ENCODE results near the gene EDDM13.
A peak's percentile ranks its signal among the peaks of the same experiment; 100 is the strongest.
"Not testable (repeated sequence)": the region's sequence is repeated elsewhere in the genome, so short reads cannot be mapped to it uniquely, and the experiment has no call there.

Gene EDDM13, protein sequence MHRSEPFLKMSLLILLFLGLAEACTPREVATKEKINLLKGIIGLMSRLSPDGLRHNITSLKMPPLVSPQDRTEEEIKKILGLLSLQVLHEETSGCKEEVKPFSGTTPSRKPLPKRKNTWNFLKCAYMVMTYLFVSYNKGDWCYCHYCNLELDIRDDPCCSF

DNA sequence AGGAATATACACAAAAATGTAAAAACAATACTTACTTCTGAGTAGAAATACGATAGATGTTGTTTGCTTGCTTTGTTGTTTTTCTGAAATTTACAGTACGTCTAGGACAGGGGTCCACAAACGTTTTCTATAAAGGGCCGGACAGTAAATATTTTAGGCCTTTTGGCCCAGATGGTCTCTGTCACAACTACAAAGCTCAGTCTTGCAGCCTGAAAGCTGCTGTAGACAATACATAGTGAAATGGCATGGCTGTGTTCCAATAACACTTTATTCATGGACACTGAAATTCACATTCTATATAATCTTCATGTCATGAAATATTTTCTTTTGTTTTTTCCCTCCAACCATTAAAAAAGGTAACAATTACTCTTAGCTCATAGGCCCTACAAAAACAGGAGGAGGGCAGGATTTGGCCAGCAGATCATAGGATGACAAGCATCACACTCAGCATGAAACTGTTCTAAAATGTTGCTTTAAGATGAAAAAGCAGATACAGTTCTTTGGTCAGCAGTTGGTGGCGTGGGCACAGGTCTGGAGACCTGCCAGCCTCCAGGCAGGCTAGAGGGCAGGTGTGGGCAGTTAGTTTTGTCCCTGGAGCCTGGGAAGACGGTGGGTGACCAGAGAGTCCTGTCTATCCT, at the start of gene EDDM13:
EDDM13 (plus strand) TSS at position 588 of the 638 bp plus-strand sequence. CDS start 87 bp downstream, outside the sequence.
- DNase-seq (ENCODE audit: low read depth), result no peak

DNA sequence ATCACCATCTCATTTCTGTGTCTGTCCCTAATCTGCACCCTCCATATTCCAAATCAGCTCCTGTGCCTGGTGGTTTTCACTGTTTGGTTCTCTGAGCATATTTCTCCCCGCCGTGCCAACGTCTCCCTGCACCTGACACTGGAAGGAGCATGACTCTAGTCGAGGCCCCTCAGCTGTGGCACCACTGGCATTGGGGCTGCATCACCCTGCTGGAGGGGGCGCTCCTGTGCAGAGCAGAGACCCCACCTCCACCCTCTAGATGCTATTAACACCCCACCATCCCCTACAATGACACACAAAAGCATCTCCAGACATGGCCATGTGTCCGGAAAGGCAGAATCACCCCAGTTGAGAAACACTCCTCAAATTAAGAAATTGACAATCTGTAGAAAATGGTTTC, 49.6 kb upstream of the EDDM13 start:
- DNase-seq (ENCODE audit: low read depth), result no peak

DNA sequence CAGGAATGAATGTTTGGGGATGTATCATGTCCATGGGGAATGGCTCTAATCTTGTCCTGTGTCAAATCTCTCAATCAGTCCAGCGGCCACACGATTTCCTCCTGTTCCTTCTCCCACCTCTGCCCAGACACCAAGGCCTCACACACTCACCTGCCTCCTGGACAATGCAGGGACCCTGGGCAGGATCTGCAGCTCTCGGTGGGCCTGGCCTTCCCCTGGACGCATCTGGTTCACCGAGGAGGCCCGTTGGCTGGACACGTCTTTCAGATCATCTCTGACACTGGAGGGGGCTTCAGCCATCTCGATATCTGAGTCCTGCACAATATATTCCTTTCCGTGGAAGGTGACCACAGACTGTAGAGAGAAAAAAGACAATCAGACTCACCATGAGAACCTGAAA, 49.1 kb upstream of the EDDM13 start:
- DNase-seq (ENCODE audit: low read depth), result no peak

DNA sequence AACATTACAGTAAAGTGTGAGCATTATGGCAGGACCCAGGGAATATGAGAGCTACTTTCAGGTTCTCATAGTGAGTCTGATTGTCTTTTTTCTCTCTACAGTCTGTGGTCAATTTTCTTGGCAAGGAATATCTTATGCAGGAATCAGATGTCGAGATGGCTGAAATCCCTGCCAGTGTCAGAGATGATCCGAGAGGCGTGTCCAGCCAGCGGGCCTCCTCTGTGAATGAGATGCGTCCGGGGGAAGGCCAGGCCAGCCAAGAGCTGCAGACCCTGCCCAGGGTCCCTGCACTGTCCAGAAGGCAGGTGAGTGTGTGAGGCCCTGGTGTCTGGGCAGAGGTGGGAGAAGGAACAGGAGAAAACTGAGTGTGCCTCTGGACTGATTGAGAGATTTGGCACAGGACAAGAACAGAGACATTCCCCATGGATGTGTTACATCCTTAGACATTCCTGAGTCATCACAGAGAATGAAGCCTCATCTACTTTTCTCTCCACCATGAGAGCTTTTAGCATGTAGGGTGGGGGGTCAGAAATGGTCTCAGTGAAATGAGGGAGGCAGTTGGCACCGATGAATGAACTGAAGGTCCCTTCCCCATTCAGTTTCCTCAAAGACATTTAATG, 27.3 kb upstream of the EDDM13 start:
- peak; percentile 15 for DNase-seq (ENCODE audit: low read depth)

DNA sequence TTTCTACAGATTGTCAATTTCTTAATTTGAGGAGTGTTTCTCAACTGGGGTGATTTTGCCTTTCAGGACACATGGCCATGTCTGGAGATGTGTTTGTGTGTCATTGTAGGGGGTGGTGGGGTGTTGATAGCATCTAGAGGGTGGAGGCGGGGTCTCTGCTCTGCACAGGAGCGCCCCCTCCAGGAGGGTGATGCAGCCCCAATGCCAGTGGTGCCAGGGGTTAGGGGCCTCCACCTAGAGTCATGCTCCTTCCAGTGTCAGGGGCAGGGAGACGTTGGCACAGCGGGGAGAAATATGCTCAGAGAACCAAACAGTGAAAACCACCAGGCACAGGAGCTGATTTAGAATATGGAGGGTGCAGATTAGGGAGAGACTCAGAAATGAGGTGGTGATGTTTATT, 26.8 kb upstream of the EDDM13 start:
- not testable (repeated sequence) for DNase-seq (ENCODE audit: low read depth)

DNA sequence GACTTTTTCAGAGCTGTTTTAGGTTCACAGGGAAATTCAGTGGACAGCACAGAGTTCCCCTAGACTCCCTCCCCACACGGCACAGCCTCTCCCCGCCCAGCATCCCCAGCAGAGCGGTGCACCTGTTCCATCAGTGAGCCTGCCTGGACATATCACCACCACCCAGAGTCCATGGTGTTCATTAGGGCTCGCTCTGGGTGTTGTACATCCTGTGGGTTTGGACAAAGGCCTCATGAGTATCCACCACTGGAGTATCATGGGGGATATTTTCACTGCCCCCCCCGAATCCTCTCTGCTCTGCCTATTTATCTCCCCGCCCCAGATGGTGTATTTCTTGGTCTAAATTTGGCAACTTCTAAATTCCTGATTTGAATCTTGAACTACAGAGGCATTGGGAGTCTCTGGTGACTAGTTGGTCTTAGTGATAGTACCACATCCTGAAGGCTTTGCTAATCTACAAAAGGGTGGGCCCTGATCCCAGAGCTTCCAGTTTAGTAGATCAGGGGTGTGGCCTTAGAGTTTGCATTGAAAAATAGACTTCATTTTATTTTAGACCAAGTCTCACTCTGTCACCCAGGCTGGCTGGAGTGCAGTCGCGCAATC, 23.7 kb upstream of the EDDM13 start:
- DNase-seq (ENCODE audit: low read depth), result not testable (repeated sequence)

DNA sequence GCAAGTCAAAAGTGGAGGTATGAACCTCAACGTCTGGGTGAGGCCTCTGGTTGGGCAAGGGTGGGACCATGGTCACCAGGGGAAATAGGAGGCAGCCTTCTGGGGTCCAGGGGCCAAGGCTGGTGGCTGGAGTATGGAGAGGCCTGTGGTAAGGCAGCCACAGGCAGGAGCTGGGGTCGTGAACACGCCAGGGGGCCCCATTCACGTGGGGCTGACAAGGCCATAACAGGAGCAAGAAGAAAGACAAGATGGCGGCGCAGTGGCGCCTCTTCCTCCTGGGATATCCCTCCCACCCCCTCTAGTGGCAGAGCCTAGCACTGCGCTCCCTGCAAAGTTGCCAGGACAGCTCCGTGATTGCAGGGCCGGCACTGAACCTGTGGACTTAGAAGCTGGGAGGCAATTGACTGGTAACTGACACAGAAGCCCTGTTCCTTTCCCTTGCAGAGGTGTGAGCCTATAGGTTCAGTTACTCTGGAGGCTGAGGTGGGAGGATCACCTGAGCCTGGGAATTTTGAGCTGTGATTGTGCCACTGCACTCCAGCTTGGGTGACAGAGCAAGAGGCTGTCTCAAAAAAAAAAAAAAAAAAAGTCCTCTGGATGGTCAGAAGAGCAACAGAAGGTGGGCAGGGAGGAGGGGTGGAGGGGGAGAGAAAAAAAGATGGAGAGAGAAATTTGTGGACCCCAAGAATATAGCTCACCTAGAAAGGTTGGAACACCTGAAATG, 19.7 kb upstream of the EDDM13 start:
- peak; percentile 31 for DNase-seq (ENCODE audit: low read depth)

DNA sequence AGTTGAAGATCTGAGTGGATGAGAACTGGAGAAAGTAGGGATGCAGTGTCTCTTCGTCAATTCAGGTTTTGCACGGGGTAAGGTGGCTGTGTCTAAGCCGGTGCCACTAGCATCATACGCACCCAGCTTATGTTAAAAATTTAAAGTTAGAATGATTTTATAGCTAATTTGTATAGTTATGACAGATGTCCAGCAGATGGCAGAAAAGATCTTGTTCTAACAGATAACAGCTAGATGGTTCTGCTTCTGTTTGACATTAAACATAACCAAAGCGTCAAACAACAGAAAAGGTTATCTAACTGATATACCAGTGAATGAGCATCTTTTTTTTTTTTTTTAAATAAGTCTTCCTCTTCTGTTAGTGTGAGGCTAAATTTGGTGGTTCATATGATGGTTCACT, 18.8 kb upstream of the EDDM13 start:
- DNase-seq (ENCODE audit: low read depth), result peak; percentile 11

DNA sequence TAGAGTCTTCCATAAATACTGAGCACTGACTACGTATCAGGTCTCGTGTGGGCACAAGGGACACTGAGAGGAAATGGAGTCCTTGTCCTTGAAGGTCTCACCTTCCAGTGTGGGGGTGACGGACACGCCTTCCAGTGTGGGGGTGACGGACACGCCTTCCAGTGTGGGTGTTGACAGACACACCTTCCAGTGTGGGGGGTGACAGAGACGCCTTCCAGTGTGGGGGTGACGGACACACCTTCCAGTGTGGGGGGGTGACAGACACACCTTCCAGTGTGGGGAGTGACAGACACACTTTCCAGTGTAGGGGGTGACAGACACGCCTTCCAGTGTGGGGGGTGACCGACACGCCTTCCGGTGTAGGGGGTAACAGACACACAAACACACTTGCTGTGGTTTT, 14.3 kb upstream of the EDDM13 start:
- DNase-seq (ENCODE audit: low read depth), result no peak

DNA sequence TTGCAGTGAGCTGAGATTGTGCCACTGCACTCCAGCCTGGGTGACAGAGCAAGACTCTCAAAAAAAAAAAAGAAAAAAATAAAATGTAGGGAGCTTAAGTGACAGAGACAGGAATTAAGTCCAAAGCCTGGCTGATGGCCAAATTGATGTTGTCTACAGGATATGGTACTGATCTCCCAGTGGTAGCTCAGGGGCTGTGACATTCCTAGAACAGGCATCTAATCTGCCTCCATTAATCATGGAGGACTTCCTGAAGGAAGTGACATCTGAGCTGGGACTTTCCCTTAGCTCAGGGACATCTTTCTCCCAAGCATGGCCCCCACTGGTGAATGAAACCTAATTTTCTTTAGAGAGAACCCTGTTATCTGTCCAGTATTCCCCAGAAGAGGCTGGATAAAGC, 11.4 kb upstream of the EDDM13 start:
- no peak for DNase-seq (ENCODE audit: low read depth)

DNA sequence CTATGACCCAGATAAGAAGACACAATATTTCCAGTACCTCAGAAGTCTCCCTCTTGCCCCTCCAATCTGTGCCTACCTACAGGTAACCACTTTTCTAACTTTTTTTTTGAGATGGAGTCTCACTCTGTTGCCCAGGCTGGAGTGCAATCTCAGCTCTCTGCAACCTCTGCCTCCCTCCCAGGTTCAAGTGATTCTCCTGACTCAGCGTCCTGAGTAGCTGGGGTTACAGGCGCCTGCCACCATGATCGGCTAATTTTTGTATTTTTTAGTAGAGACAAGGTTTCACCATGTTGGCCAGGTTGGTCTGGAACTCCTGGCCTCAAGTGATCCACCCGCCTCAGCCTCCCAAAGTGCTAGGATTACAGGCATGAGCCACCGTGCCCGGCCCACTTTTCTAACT, 10.6 kb upstream of the EDDM13 start:
- not testable (repeated sequence) for DNase-seq (ENCODE audit: low read depth)

DNA sequence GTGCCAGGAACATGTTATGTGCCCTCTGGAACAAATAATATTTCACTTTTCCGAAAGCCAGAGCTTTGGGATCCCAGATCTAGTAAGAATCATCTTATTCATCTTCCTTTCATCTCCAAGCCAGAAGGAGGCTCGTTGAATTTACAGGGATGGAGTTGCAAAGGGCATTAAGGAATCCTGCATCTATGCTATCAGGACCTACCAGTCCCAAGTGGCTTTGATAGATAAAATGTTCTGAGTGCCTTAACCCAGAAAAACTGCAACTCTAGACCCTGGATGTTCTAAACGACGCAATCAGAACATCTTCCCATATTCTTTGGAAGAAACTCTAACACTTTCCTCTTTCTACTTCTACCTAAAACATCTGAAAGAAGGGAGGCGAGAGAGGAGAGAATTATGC, 9.2 kb upstream of the EDDM13 start:
- DNase-seq (ENCODE audit: low read depth), result no peak

DNA sequence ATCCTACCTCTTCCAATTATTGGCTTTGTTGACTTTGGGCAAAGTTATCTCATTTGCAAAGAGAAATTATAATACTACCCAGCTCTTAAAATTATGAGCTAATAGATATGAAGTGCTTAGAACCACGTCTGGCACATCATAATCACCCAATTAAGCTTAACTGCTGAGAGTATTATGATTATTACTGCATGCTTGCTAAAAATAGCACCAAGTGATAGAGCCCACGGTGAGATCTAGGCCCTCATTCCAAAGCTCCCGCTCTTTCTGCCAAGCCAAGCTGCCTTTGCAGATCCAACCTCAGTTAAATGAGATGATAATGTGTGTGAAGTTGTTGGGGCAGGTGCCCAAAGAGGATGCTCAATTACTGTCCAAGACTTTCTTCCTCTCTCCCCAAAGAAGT, 6.5 kb upstream of the EDDM13 start:
- no peak for DNase-seq (ENCODE audit: low read depth)

DNA sequence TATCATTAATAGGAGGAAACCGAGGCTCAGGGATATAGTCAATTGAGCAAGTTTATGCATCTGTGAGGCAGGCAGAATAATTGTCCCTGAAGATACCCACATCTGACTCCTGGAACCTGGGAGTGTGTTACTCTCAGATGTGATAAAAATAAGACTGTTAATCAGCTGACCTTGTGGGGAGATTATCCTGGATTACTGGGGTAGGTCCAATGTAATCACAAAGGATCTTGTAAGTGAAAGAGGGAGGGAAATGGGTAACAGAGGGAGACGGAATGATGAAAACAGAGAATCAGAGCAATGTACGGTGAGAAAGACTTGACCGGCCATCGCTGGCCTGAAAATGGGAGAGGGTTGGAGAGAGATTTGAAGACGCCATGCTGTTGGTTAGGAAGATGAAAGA, 3.2 kb upstream of the EDDM13 start:
- no peak for DNase-seq (ENCODE audit: low read depth)

DNA sequence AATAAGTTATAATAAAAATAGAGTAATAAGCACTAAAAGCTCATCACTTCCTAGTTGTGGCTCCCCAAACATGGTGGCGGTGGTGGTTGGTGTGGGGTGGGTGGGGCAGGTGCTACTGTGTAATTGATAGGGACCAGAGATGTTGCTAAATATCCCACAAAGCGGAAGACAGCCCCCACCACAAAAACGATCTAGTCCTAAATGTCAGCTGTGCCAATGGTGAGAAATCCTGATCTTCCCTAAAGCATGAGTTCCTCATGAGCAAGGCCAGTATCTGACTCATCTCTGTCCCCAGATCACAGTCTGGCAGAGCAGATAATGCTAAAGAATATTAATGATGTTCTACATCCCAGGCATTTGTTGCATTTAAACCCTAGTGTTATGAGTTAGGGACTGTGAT, 1.9 kb upstream of the EDDM13 start:
- DNase-seq (ENCODE audit: low read depth), result no peak

DNA sequence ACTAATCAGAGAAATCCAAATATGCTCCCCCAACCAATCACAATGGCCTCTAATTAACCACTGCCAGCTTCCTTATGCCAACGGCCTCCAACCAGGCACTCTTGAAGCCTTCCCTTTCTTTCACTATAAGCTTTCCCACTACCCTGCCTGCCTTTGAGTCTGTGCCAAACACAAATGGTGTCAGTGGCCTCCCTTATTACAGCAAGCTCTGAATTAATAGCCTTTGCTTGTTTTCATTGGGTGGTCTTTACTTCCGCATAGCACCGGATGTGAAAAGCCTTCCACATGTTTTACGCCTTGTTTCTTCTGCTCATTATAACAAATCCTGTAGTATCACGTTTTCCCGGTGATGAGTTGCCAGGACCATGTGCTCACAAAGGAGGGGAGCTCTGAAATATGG, 1.4 kb upstream of the EDDM13 start:
- no peak for DNase-seq (ENCODE audit: low read depth)

DNA sequence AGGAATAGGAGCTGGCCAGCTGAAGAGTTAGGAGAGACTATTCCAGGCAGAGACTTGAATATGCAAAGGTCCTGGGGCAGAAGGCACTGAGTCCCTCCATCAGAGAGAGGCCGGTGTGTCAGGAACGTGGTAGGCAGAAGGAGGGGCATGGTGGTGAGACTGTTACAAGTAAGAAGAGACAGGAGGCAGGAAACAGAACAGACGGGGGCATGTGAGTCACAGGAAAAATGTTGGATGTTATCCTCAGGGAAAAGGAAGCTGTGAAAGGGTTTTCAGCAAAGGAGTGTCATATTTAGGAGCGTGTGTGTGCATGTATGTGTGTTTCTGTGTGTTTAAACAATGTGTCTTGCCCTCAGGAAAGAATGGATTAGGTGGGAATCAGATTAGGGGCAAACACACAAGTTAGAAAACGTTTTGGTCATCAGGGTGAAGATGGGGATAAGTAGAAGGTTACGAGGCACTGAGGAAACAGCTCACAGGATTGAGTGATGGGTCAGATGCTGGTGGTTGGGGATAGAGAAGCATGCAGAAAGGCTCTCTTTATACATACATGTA, 1.1 kb downstream of the EDDM13 start:
- peak; percentile 3 for DNase-seq (ENCODE audit: low read depth)

DNA sequence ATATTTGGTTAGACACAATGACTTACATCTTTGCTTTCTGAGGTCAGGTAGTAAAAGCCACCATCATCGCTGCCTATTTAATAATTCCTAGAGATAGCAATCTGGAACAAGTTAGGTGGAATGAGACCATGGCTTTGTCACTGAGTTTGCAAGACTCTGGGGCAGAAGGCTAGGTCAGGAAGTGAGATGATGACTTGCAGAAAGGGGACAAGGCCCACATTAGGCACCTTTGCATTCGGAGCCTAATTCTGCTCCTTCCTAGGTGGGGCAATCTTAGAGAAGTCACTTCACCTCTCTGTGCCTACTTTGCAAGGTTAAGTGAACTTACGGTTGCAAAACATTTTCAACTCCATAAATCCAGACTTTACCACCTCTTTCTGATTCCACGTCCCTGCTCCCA, 10.3 kb downstream of the EDDM13 start:
- no peak for DNase-seq (ENCODE audit: low read depth)

DNA sequence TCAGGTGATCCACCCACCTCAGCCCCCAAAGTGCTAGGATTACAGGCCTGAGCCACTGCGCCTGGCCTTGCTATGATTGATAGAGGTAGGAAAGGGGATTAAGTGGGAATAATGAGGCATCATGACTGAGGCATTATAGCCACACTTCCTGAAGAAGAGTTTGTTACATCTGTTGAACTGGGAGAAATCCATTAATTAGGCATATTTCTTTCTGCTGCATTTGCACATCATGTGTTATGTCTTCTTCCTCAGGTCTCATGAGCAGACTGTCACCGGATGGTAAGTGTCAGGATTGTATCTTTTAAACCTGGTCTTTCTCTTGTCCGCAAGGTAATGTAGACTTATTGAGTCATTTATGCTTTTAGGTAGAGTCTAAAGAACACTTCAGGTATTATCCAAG, 12.2 kb downstream of the EDDM13 start:
- DNase-seq (ENCODE audit: low read depth), result no peak

DNA sequence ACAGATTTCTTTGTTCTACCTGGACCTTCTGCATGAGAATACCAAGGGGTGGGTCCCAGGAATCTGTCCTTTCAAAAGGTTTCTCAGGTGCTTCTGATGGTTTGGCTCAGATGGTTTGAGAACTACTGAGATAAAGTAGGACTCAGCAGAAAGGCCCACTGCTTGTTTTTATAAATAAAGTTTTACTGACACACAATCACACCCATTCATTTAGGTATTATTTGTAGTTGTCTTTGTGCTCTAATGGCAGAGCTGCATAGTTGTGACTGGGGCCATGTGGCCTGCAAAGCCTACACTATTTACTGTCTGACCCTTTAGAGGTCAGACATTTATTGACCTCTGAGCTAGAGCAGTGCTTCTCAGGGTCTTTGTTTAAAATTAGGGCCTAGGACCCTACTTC, 17.6 kb downstream of the EDDM13 start:
- DNase-seq (ENCODE audit: low read depth), result no peak

DNA sequence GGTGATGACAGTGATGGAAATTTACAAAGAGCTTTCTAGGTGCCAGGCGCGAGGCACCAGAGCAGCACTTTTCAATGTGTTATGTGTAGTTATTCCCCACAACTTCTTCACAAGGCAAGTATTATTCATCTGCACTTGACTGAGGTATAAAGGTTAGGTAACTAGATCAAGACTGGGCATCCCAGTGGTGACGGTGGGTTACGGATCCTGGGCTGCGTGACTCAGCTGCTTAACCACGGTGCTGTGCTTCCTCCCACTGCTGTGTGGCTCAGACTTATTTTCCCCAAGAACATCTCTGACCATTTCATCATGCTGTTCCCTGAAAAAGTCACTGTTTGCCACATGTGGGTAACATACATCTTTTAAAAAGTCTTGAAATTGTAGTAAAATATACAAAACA, 19.3 kb downstream of the EDDM13 start:
- no peak for DNase-seq (ENCODE audit: low read depth)

DNA sequence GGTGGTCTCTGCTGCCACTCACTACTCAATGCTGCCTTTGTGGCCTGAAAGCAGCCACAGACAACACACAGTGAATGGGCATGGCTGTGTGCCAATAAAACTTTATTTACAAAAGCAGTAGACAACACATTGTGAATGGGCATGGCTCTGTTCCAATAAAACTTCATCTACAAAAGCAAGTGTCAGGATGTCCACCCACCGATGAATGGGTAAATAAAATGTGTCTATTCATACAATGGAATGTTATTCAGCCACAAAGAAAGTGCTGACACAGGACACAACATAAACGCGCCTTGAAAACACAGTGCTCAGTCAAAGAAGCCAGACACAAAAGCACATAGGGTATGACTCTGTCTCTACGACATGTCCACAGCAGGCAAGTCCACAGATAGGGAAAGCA, 22.0 kb downstream of the EDDM13 start:
- DNase-seq (ENCODE audit: low read depth), result no peak

All from GM04503 (cell line).